SU-DHL-6 (cell line): Measurements from ENCODE around the gene C6orf52.
A peak's percentile ranks its signal among the peaks of the same experiment; 100 is the strongest.
"Not testable (repeated sequence)": the region's sequence is repeated elsewhere in the genome, so short reads cannot be mapped to it uniquely, and the experiment has no call there.

ENCODE experiments used
- H2AFZ ChIP-seq: fragments of 200-600 bp; sonication (generic); 2 replicates; pipeline ENCODE4 v1.6.1; 2014; ENCODE audit warnings: low read depth, mild to moderate bottlenecking, moderate library complexity, mixed read lengths, antibody characterized with exemption, low read length; ENCODE audit not compliant: severe bottlenecking
- H3F3A ChIP-seq: fragments of 200-600 bp; shearing (Covaris generic); 2 replicates; pipeline ENCODE4 v1.6.0; 2016; ENCODE audit warnings: antibody characterized with exemption, mild to moderate bottlenecking; ENCODE audit not compliant: insufficient read depth
- H3K27ac ChIP-seq: fragments of 200-600 bp; sonication (generic); 2 replicates; pipeline ENCODE4 v1.5.1; 2016; ENCODE audit warnings: low read depth, mild to moderate bottlenecking, low read length, moderate library complexity, mixed read lengths
- H3K27me3 ChIP-seq: fragments of 200-600 bp; sonication (generic), shearing (Covaris generic); 2 replicates; pipeline ENCODE4 v1.6.0; 2014; ENCODE audit warnings: mild to moderate bottlenecking, low read length
- H3K36me3 ChIP-seq: fragments of 200-600 bp; sonication (generic); 2 replicates; pipeline ENCODE4 v1.6.1; 2014; ENCODE audit warnings: mild to moderate bottlenecking, low read length, mixed read lengths
- H3K4me2 ChIP-seq: fragments of 300-600, 200-600 bp; shearing (Covaris generic), sonication (generic); 2 replicates; pipeline ENCODE4 v1.6.0; 2014; ENCODE audit warnings: low read length, low read depth, mild to moderate bottlenecking; ENCODE audit not compliant: poor library complexity, severe bottlenecking
- H3K4me3 ChIP-seq: fragments of 200-600 bp; sonication (generic); 2 replicates; pipeline ENCODE4 v1.5.1; 2014; ENCODE audit warnings: antibody characterized with exemption, low read length, mild to moderate bottlenecking, mixed read lengths; ENCODE audit not compliant: insufficient read depth, poor library complexity, severe bottlenecking
- H3K79me2 ChIP-seq: fragments of 200-600 bp; sonication (generic); 2 replicates; pipeline ENCODE4 v1.6.1; 2014; ENCODE audit warnings: mild to moderate bottlenecking, low read length, moderate library complexity; ENCODE audit not compliant: insufficient read depth
- H3K9ac ChIP-seq: fragments of 200-600 bp; sonication (generic); 2 replicates; pipeline ENCODE4 v1.7.0; 2014; ENCODE audit warnings: mild to moderate bottlenecking, low read length
- H3K9me2 ChIP-seq: fragments of 200-600 bp; sonication (generic); replicated peaks from 2 replicates; pipeline ENCODE4 v1.6.1; 2014; ENCODE audit warnings: low read length; ENCODE audit not compliant: insufficient read depth
- H3K9me3 ChIP-seq: fragments of 200-600 bp; sonication (generic); 2 replicates; pipeline ENCODE4 v1.6.1; 2014; ENCODE audit warnings: low read length, mixed read lengths; ENCODE audit not compliant: insufficient read depth
- H4K20me1 ChIP-seq: fragments of 200-600 bp; sonication (generic); 2 replicates; pipeline ENCODE4 v1.6.1; 2014; ENCODE audit warnings: low read depth, mild to moderate bottlenecking, antibody characterized with exemption, low read length, moderate library complexity, mixed read lengths
- EZH2phosphoT487 ChIP-seq: fragments of 200-600 bp; sonication (generic), shearing (Covaris generic); conservative IDR thresholded peaks from 2 replicates; pipeline ENCODE4 v1.6.1; 2018; ENCODE audit warnings: mild to moderate bottlenecking, antibody characterized with exemption, low read length, moderate library complexity, mixed read lengths
- TF ChIP-seq, protein P1 (sequence below): fragments of 200-600 bp; sonication (generic); IDR thresholded peaks from one replicate; pipeline ENCODE4 v1.5.1; 2017; ENCODE audit warnings: antibody characterized with exemption, mild to moderate bottlenecking, low read length, moderate library complexity; ENCODE audit not compliant: insufficient read depth, poor library complexity, severe bottlenecking

Gene C6orf52

DNA sequence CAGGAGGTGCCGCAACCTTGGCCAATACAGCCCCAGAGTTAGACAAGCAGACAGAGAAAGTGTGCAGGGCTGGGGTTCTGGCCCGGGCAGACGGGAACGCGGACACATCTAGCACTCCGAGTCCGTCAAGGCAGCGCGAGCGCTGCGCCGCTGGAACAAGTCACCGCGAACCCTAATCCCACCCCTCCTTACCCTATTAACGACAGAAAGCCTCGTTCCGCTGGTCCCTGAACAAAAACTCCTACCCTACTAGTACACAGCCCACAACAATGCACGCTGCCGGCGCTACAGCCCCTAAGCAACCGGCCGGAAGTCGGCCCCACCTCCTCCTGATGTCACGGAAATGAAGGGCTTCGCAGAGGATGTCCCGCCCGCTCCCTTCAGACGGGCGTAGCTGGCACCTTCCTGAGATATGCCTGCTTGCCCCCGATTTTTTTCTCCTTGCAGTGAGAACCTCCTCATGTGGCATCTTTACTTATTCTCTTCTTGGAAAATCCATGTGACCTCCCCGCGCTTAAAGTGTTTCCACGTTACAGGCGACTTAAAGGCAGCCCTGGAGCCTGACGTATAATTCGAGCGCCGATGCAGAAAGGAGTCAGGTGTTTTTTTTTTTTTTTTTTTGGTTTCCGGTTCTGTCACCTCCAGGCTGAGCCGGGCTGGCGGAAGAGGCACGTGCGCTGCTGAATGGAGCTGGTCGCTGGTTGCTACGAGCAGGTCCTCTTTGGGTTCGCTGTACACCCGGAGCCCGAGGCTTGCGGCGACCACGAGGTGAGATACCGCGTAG, at the start of gene C6orf52, which contains the start of gene PAK1IP1:
C6orf52 (minus strand) TSS at position 315 of the 784 bp plus-strand sequence. CDS start 7,066 bp downstream, outside the sequence.
PAK1IP1 (plus strand) TSS at position 671 of the 784 bp plus-strand sequence; CDS start at position 685, 14 bp downstream.
- peaks cover 11% of the 10 kb centered on the region for H3K36me3 ChIP-seq
- no peaks in the 10 kb centered on the region for H4K20me1 ChIP-seq
- H2AFZ ChIP-seq = peak within 1 kb of the TSS; percentile 71
- TF ChIP-seq, protein P1, sequence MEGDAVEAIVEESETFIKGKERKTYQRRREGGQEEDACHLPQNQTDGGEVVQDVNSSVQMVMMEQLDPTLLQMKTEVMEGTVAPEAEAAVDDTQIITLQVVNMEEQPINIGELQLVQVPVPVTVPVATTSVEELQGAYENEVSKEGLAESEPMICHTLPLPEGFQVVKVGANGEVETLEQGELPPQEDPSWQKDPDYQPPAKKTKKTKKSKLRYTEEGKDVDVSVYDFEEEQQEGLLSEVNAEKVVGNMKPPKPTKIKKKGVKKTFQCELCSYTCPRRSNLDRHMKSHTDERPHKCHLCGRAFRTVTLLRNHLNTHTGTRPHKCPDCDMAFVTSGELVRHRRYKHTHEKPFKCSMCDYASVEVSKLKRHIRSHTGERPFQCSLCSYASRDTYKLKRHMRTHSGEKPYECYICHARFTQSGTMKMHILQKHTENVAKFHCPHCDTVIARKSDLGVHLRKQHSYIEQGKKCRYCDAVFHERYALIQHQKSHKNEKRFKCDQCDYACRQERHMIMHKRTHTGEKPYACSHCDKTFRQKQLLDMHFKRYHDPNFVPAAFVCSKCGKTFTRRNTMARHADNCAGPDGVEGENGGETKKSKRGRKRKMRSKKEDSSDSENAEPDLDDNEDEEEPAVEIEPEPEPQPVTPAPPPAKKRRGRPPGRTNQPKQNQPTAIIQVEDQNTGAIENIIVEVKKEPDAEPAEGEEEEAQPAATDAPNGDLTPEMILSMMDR = no peak
- TF ChIP-seq EZH2phosphoT487 = no peak
- H3K27ac ChIP-seq = peak within 1 kb of the TSS; percentile 92
- no peaks in the 10 kb centered on the region for H3K9me2 ChIP-seq
- peak within 1 kb of the TSS; percentile 72 for H3K4me2 ChIP-seq
- H3K79me2 ChIP-seq = peaks cover 52% of the 10 kb centered on the region
- H3K9ac ChIP-seq = peak within 1 kb of the TSS; percentile 82
- H3K4me3 ChIP-seq = peak within 1 kb of the TSS; percentile 97
- H3K27me3 ChIP-seq = no peaks in the 10 kb centered on the region
- H3F3A ChIP-seq = peaks cover 24% of the 10 kb centered on the region
- no peaks in the 10 kb centered on the region for H3K9me3 ChIP-seq

DNA sequence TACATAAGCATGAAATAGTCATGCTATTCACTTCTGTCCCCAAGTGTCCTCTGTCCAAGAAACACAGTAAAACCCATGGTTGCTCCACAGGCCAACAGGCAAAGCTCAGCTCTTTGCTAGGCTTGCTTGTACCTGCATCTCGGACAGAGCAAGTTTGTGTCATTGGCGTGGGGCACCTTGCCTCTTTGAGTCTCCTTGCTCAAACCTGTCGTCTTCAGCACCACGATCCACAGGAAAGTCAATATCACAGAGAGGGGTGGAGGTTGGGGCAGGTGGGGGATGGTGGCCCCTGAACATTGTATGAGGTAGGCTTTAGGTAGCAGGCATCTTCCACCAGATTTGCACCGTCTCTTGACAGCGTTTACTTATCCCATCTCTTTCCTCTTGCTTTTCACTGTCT, 49.1 kb upstream of the C6orf52 start:
- no peak overlapping the region for H2AFZ ChIP-seq
- no peak for TF ChIP-seq EZH2phosphoT487
- TF ChIP-seq, protein P1 = no peak
- no peaks in the 10 kb centered on the region for H3K9me2 ChIP-seq
- H3K4me3 ChIP-seq = no peak overlapping the region
- H3K79me2 ChIP-seq = peaks cover 12% of the 10 kb centered on the region
- no peak overlapping the region for H3K4me2 ChIP-seq
- H3K9ac ChIP-seq = no peak overlapping the region
- no peaks in the 10 kb centered on the region for H3K36me3 ChIP-seq
- no peaks in the 10 kb centered on the region for H3K27me3 ChIP-seq
- no peaks in the 10 kb centered on the region for H3K9me3 ChIP-seq
- no peak overlapping the region for H3K27ac ChIP-seq
- no peaks in the 10 kb centered on the region for H4K20me1 ChIP-seq
- H3F3A ChIP-seq = peaks cover 15% of the 10 kb centered on the region

DNA sequence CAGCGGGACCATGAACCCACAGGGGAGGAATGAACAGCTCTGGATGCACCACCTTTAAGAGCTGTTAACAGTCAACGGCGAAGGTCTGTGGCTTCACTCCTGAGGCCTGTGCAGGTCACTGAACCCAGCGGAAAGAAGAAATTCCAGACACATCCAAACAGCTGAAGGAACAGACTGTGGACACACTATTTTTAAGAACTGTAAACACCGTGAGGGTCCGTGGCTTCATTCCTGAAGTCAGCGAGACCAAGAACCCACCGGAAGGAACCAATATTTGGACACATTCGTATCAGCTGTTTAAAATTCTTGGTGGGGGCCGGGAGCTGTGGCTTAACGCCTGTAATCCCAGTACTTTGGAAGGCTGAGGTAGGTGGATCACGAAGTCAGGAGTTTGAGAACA, 47.8 kb upstream of the C6orf52 start:
- Histone ChIP-seq H3K9me3 (no peaks in the 10 kb centered on the region), H3F3A (peaks cover 15% of the 10 kb centered on the region), H3K79me2 (0 out of 2 replicates have a peak, but pooled peaks cover 3% of the 10 kb centered on the region), H3K9ac (no peak overlapping the region), H3K4me2 (no peak overlapping the region), H3K27me3 (no peaks in the 10 kb centered on the region), H3K27ac (no peak overlapping the region), H3K36me3 (no peaks in the 10 kb centered on the region), H3K4me3 (no peak overlapping the region), H2AFZ (no peak overlapping the region), H3K9me2 (no peaks in the 10 kb centered on the region), H4K20me1 (no peaks in the 10 kb centered on the region)
- TF ChIP-seq, protein P1 = no peak
- no peak for TF ChIP-seq EZH2phosphoT487

DNA sequence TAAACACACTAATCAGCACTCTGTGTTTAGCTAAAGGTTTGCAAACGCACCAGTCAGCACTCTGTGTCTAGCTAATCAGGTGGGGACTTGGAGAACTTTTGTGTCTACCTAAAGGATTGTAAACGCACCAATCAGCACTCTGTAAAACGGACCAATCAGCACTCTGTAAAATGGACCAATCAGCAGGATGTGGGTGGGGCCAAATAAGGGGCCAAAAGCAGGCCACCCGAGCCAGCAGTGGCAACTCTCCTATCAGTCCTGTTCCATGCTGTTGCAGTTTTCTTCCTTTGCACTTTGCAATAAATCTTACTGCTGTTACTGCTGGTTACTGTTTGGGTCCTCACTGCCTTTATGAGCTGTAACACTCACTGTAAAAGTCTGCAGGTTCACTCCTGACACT, 47.2 kb upstream of the C6orf52 start:
- H3K4me3 ChIP-seq, H3K36me3 ChIP-seq, H3K27me3 ChIP-seq, H3K9me2 ChIP-seq, H3K79me2 ChIP-seq, H2AFZ ChIP-seq, H4K20me1 ChIP-seq, H3K9ac ChIP-seq, H3K4me2 ChIP-seq, H3K9me3 ChIP-seq, H3K27ac ChIP-seq: not testable (repeated sequence)
- peaks cover 13% of the 10 kb centered on the region for H3F3A ChIP-seq
